ENCODE measurements around the gene RPL38.

GRCh38 chr17:74214484-74215341 lies 11.2 kb downstream of the RPL38 start:
- no peak for TF ChIP-seq CTCF (IDR thresholded peaks at IDR 0.05; ENCODE audit: low read depth, low read length, poor library complexity, severe bottlenecking)
- TF ChIP-seq EZH2phosphoT487 (IDR thresholded peaks at IDR 0.05; ENCODE audit: borderline replicate concordance, low read length), result no peak

All from DOHH2 (cell line).